GM23248 (cell line): ENCODE measurements around the gene MLF2.
"Not testable (repeated sequence)": the region's sequence is repeated elsewhere in the genome, so short reads cannot be mapped to it uniquely, and the experiment has no call there.

Experiments used
- EZH2 ChIP-seq: fragments of 200-600 bp; sonication (generic); IDR thresholded peaks from 2 replicates; pipeline ENCODE4 v1.6.1; 2018; ENCODE audit warnings: antibody characterized with exemption, mild to moderate bottlenecking; ENCODE audit not compliant: insufficient read depth, poor library complexity, severe bottlenecking
- EZH2phosphoT487 ChIP-seq: fragments of 200-600 bp; sonication (generic); IDR thresholded peaks from 2 replicates; pipeline ENCODE4 v1.6.1; 2018; ENCODE audit warnings: antibody characterized with exemption, moderate library complexity, mild to moderate bottlenecking, low read depth; ENCODE audit not compliant: insufficient read depth

DNA sequence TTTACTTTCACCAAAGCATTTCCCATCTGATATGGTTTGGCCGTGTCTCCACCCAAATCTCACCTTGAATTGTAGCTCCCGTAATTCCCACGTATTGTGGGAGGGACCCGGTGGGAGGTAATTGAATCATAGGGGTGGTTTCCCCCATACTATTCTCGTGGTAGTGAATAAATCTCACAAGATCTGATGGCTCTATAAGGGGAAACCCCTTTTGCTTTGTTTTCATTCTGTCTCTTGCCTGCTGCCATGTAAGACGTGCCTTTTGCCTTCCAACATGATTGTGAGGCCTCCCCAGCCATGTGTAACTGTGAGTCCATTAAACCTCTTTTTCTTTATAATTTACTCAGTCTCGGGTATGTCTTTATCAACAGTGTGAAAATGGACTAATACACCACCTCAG lies 9.6 kb downstream of the MLF2 start:
- not testable (repeated sequence) for TF ChIP-seq EZH2phosphoT487, EZH2
